HepG2 (cell line): ENCODE results near the gene UNC119B. TPM values are rescaled to one million over a fixed set of nuclear protein-coding genes. Genes with fewer than 3 reads are reported as not detected.

Experiments
- AGO1 ChIP-seq: fragments of 200-400 bp; formaldehyde crosslinking; IDR thresholded peaks from 2 replicates; pipeline ENCODE4 v1.6.1; 2017; ENCODE audit warnings: mild to moderate bottlenecking, low read depth, low read length, moderate library complexity; ENCODE audit not compliant: poor library complexity, severe bottlenecking
- CAMTA2 ChIP-seq: sonication (generic); formaldehyde crosslinking; IDR thresholded peaks from 2 replicates; pipeline ENCODE4 v1.4.0; 2020; ENCODE audit warnings: mild to moderate bottlenecking, missing genetic modification reagents, borderline replicate concordance
- GATAD2A ChIP-seq: IDR thresholded peaks from 2 replicates; pipeline ENCODE4 v1.6.1; 2016
- KAT7 ChIP-seq: IDR thresholded peaks from 2 replicates; pipeline ENCODE4 v1.6.1; 2018; ENCODE audit warnings: borderline replicate concordance, missing compliant biosample characterization
- MTF2 ChIP-seq: sonication (generic); formaldehyde crosslinking; IDR thresholded peaks from 2 replicates; pipeline ENCODE4 v1.5.0; 2020; ENCODE audit warnings: missing genetic modification reagents, borderline replicate concordance
- NFYC ChIP-seq: IDR thresholded peaks from 2 replicates; pipeline ENCODE4 v1.6.1; 2016; ENCODE audit warnings: missing genetic modification reagents, missing compliant biosample characterization
- SMAD3 ChIP-seq: sonication (generic); formaldehyde crosslinking; IDR thresholded peaks from 2 replicates; pipeline ENCODE4 v1.4.0; 2020; ENCODE audit warnings: missing genetic modification reagents
- SP2 ChIP-seq: sonication (generic); formaldehyde crosslinking; IDR thresholded peaks from 2 replicates; pipeline ENCODE4 v1.5.1; 2020; ENCODE audit warnings: mild to moderate bottlenecking, missing genetic modification reagents
- ZFP36L1 ChIP-seq: sonication (generic); formaldehyde crosslinking; IDR thresholded peaks from 2 replicates; pipeline ENCODE4 v1.8.0; 2022; ENCODE audit warnings: mild to moderate bottlenecking, missing genetic modification reagents, moderate library complexity
- ZNF101 ChIP-seq: sonication (generic); formaldehyde crosslinking; IDR thresholded peaks from 2 replicates; pipeline ENCODE4 v1.4.0; 2020; ENCODE audit warnings: mild to moderate bottlenecking, low read depth, missing genetic modification reagents, borderline replicate concordance
- ZNF335 ChIP-seq: sonication (generic); formaldehyde crosslinking; IDR thresholded peaks from 2 replicates; pipeline ENCODE4 v1.4.0; 2020; ENCODE audit warnings: missing genetic modification reagents
- ZNF550 ChIP-seq: sonication (generic); formaldehyde crosslinking; IDR thresholded peaks from 2 replicates; pipeline ENCODE4 v1.4.0; 2020; ENCODE audit warnings: mild to moderate bottlenecking, missing genetic modification reagents, borderline replicate concordance
- polyA plus RNA-seq, 8 experiments: library from polyadenylated mRNA; depleted of rRNA in 3 of 8; stranded (reverse) in 7 of 8; unstranded in 1 of 8; fragments of >200 nt; fragmentation: Illumina TruSeq in 4 of 8; extraction: Trizol in 4 of 8; gene quantifications; 2 replicates each; pipeline versions ENCODE4 v1.2.1 to v1.2.3, GENCODE V29; 2011 to 2016; ENCODE audit warnings: low read depth in 4 of 8, missing spikeins in 1 of 8, mixed read lengths in 1 of 8; ENCODE audit not compliant: insufficient read depth in 1 of 8
- total RNA-seq, 5 experiments: library from RNA; depleted of rRNA; stranded (reverse); fragments of >200 nt; fragmentation: Illumina TruSeq; extraction: Trizol; gene quantifications; 2 replicates each; pipeline ENCODE4 v1.2.3, GENCODE V29; 2016; ENCODE audit warnings: low read depth in 1 of 5
- TF ChIP-seq, protein P1 (sequence below): sonication (generic); formaldehyde crosslinking; IDR thresholded peaks from 2 replicates; pipeline ENCODE4 v1.5.1; 2020; ENCODE audit warnings: missing genetic modification reagents, mild to moderate bottlenecking, borderline replicate concordance
- TF ChIP-seq, protein P2 (sequence below): sonication (generic); formaldehyde crosslinking; IDR thresholded peaks from 2 replicates; pipeline ENCODE4 v1.5.0; 2020; ENCODE audit warnings: mild to moderate bottlenecking, missing genetic modification reagents
- TF ChIP-seq, protein P3 (sequence below): sonication (generic); formaldehyde crosslinking; IDR thresholded peaks from 2 replicates; pipeline ENCODE4 v1.5.1; 2020; ENCODE audit warnings: mild to moderate bottlenecking, missing genetic modification reagents, moderate library complexity
- TF ChIP-seq, protein P4 (sequence below): sonication (generic); formaldehyde crosslinking; IDR thresholded peaks from 2 replicates; pipeline ENCODE4 v1.5.0; 2020; ENCODE audit warnings: missing genetic modification reagents

Gene UNC119B
- total and polyA plus RNA-seq, 2 of the 13 experiments (the other 11 are each of a cell fraction or from before 2014, with no cell fraction given): 19.6 to 19.7 TPM

DNA sequence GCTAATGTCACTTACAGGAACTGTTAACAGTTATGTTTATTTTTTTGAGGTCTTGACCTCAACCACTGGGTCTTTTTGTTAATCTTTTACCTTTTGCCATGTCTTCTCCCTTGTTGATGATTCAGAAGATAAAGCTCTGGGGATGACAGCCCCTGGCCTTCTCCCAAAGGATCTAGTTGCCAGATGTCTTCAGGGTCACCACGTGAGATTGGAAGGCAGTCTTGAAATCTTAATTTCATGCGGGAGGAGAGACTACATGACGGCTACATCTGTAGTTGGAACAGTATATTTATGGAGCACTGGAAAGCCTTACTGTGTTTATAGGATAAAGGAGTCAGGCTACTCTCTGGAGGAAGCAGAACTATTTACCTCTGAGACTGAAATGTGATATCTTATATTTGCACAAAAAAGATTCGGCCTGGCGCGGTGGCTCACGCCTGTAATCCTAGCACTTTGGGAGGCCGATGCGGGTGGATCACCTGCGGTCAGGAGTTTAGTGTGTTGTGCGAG lies 17.7 kb upstream of the UNC119B start (continued):
- TF ChIP-seq, protein P1, sequence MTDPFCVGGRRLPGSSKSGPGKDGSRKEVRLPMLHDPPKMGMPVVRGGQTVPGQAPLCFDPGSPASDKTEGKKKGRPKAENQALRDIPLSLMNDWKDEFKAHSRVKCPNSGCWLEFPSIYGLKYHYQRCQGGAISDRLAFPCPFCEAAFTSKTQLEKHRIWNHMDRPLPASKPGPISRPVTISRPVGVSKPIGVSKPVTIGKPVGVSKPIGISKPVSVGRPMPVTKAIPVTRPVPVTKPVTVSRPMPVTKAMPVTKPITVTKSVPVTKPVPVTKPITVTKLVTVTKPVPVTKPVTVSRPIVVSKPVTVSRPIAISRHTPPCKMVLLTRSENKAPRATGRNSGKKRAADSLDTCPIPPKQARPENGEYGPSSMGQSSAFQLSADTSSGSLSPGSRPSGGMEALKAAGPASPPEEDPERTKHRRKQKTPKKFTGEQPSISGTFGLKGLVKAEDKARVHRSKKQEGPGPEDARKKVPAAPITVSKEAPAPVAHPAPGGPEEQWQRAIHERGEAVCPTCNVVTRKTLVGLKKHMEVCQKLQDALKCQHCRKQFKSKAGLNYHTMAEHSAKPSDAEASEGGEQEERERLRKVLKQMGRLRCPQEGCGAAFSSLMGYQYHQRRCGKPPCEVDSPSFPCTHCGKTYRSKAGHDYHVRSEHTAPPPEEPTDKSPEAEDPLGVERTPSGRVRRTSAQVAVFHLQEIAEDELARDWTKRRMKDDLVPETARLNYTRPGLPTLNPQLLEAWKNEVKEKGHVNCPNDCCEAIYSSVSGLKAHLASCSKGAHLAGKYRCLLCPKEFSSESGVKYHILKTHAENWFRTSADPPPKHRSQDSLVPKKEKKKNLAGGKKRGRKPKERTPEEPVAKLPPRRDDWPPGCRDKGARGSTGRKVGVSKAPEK (CRISPR knock-in tag): no peak
- TF ChIP-seq GATAD2A (CRISPR knock-in tag) (peak; percentile 62), MTF2 (CRISPR knock-in tag) (no peak), NFYC (no peak), ZNF335 (CRISPR knock-in tag) (no peak), ZNF550 (CRISPR knock-in tag) (no peak), SMAD3 (CRISPR knock-in tag) (no peak), CAMTA2 (CRISPR knock-in tag) (no peak), KAT7 (CRISPR knock-in tag) (no peak), ZNF101 (no peak), AGO1 (no peak), ZFP36L1 (CRISPR knock-in tag) (no peak), SP2 (CRISPR knock-in tag) (no peak)
- TF ChIP-seq, protein P2, sequence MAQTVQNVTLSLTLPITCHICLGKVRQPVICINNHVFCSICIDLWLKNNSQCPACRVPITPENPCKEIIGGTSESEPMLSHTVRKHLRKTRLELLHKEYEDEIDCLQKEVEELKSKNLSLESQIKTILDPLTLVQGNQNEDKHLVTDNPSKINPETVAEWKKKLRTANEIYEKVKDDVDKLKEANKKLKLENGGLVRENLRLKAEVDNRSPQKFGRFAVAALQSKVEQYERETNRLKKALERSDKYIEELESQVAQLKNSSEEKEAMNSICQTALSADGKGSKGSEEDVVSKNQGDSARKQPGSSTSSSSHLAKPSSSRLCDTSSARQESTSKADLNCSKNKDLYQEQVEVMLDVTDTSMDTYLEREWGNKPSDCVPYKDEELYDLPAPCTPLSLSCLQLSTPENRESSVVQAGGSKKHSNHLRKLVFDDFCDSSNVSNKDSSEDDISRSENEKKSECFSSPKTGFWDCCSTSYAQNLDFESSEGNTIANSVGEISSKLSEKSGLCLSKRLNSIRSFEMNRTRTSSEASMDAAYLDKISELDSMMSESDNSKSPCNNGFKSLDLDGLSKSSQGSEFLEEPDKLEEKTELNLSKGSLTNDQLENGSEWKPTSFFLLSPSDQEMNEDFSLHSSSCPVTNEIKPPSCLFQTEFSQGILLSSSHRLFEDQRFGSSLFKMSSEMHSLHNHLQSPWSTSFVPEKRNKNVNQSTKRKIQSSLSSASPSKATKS (CRISPR knock-in tag): no peak
- TF ChIP-seq, protein P3, sequence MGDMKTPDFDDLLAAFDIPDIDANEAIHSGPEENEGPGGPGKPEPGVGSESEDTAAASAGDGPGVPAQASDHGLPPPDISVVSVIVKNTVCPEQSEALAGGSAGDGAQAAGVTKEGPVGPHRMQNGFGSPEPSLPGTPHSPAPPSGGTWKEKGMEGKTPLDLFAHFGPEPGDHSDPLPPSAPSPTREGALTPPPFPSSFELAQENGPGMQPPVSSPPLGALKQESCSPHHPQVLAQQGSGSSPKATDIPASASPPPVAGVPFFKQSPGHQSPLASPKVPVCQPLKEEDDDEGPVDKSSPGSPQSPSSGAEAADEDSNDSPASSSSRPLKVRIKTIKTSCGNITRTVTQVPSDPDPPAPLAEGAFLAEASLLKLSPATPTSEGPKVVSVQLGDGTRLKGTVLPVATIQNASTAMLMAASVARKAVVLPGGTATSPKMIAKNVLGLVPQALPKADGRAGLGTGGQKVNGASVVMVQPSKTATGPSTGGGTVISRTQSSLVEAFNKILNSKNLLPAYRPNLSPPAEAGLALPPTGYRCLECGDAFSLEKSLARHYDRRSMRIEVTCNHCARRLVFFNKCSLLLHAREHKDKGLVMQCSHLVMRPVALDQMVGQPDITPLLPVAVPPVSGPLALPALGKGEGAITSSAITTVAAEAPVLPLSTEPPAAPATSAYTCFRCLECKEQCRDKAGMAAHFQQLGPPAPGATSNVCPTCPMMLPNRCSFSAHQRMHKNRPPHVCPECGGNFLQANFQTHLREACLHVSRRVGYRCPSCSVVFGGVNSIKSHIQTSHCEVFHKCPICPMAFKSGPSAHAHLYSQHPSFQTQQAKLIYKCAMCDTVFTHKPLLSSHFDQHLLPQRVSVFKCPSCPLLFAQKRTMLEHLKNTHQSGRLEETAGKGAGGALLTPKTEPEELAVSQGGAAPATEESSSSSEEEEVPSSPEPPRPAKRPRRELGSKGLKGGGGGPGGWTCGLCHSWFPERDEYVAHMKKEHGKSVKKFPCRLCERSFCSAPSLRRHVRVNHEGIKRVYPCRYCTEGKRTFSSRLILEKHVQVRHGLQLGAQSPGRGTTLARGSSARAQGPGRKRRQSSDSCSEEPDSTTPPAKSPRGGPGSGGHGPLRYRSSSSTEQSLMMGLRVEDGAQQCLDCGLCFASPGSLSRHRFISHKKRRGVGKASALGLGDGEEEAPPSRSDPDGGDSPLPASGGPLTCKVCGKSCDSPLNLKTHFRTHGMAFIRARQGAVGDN (CRISPR knock-in tag): no peak
- TF ChIP-seq, protein P4, sequence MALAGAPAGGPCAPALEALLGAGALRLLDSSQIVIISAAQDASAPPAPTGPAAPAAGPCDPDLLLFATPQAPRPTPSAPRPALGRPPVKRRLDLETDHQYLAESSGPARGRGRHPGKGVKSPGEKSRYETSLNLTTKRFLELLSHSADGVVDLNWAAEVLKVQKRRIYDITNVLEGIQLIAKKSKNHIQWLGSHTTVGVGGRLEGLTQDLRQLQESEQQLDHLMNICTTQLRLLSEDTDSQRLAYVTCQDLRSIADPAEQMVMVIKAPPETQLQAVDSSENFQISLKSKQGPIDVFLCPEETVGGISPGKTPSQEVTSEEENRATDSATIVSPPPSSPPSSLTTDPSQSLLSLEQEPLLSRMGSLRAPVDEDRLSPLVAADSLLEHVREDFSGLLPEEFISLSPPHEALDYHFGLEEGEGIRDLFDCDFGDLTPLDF (CRISPR knock-in tag): no peak
